Measurements from ENCODE around the gene SFXN2. TPM values are rescaled to one million over a fixed set of nuclear protein-coding genes. Genes with fewer than 3 reads are reported as not detected.

Gene SFXN2
- total RNA-seq, 1 donor from 2014 or later = 39.5 TPM

GRCh38 chr10:102769375-102770107 lies 55.1 kb downstream of the SFXN2 start:
- peaks cover 8% of the 10 kb centered on the region for H3K36me3 Mint-ChIP-seq (ENCODE audit: low read depth)
- intact Hi-C loops (cut with micrococcal nuclease) = loop anchor here (5.0 kb wide), 1 partner anchor 38 kb away; no protein-coding TSS in a partner anchor
- H3K4me3 Mint-ChIP-seq = no peak overlapping the region
- H3K9me3 Mint-ChIP-seq = no peaks in the 10 kb centered on the region
- no peak for DNase-seq (ENCODE audit: low spot score)
- peaks cover 57% of the 10 kb centered on the region for H3K4me1 Mint-ChIP-seq (ENCODE audit: low read depth)
- H3K27me3 Mint-ChIP-seq (ENCODE audit: insufficient read depth) = no peaks in the 10 kb centered on the region
- H3K27ac Mint-ChIP-seq = peak overlapping the region; percentile 45

- Mint-ChIP-seq H3K27me3 (ENCODE audit: insufficient read depth) (no peaks in the 10 kb centered on the region), H3K4me3 (no peak overlapping the region), H3K4me1 (ENCODE audit: low read depth) (peaks cover 59% of the 10 kb centered on the region), H3K9me3 (no peaks in the 10 kb centered on the region), H3K27ac (peak overlapping the region; percentile 45), H3K36me3 (ENCODE audit: low read depth) (peaks cover 10% of the 10 kb centered on the region)
- intact Hi-C loops (cut with micrococcal nuclease) = no loop called here
- DNase-seq (ENCODE audit: low spot score) = no peak
Observed at GRCh38 chr10:102770108-102770482, 55.7 kb downstream of the SFXN2 start.

DNA sequence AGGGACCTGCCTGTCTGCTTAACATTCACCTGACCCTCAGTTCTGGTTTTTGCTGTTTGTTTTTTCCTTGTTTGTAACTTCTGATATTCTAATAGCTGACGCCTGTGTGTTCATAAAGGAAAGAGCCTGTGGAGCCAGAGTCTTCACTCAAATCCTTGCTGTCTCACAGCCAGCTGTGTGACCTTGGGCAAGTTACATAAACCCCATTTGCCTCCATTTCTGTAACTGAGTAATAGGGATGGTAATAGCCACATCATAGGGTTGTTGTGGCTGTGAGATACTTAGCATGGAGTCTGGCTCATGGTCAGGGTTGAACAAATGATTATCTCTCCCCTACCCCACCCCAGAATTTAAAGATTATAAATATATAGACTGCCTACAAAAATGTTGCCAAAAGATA lies 56.4 kb downstream of the SFXN2 start:
- Mint-ChIP-seq H3K27me3 (ENCODE audit: insufficient read depth) (no peaks in the 10 kb centered on the region), H3K9me3 (no peaks in the 10 kb centered on the region), H3K27ac (no peak overlapping the region), H3K36me3 (ENCODE audit: low read depth) (peaks cover 6% of the 10 kb centered on the region), H3K4me3 (no peak overlapping the region), H3K4me1 (ENCODE audit: low read depth) (peaks cover 66% of the 10 kb centered on the region)
- no peak for DNase-seq (ENCODE audit: low spot score)
- intact Hi-C loops (cut with micrococcal nuclease) = no loop called here

GRCh38 chr10:102773320-102773719 lies 58.9 kb downstream of the SFXN2 start:
- Mint-ChIP-seq H3K27me3 (ENCODE audit: insufficient read depth) (no peaks in the 10 kb centered on the region), H3K9me3 (no peaks in the 10 kb centered on the region), H3K4me3 (no peak overlapping the region), H3K27ac (no peak overlapping the region), H3K36me3 (ENCODE audit: low read depth) (peaks cover 5% of the 10 kb centered on the region), H3K4me1 (ENCODE audit: low read depth) (peaks cover 68% of the 10 kb centered on the region)
- DNase-seq (ENCODE audit: low spot score) = no peak
- intact Hi-C loops (cut with micrococcal nuclease) = no loop called here

DNA sequence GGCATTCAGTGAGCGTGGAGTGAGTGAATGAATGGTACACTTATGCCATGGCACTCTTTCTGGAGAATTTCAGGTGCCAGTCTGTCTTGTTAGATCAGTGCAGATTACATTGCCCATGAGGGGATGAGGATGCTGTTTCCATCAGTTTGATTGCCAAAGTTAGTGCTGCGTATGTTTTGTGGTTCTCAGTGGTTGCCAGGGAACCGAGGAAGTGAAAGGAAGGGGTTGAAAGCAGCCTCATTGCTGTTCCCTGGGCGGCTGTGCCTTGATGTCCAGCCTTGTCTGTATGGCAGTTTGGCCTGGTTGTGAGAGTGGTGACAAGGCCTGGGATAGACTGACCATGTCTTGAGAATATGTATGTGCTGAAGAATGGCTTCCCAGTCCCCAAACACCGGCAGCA lies 59.5 kb downstream of the SFXN2 start:
- intact Hi-C loops (cut with micrococcal nuclease) = loop anchor here (2.0 kb wide), 1 partner anchor 31 kb away; the partner anchor contains the start of gene WBP1L
- DNase-seq (ENCODE audit: low spot score) = peak; percentile 11
- no peaks in the 10 kb centered on the region for H3K9me3 Mint-ChIP-seq
- H3K4me3 Mint-ChIP-seq = no peak overlapping the region
- peaks cover 70% of the 10 kb centered on the region for H3K4me1 Mint-ChIP-seq (ENCODE audit: low read depth)
- H3K27ac Mint-ChIP-seq = peak overlapping the region; percentile 49
- peaks cover 5% of the 10 kb centered on the region for H3K36me3 Mint-ChIP-seq (ENCODE audit: low read depth)
- H3K27me3 Mint-ChIP-seq (ENCODE audit: insufficient read depth) = no peaks in the 10 kb centered on the region

GRCh38 chr10:102775201-102775934 lies 60.9 kb downstream of the SFXN2 start:
- intact Hi-C loops (cut with micrococcal nuclease) = loop anchor here (2.0 kb wide), 1 partner anchor 33 kb away; the partner anchor contains the start of gene WBP1L
- H3K36me3 Mint-ChIP-seq (ENCODE audit: low read depth) = peaks cover 11% of the 10 kb centered on the region
- H3K27ac Mint-ChIP-seq = peak overlapping the region; percentile 20
- H3K27me3 Mint-ChIP-seq (ENCODE audit: insufficient read depth) = no peaks in the 10 kb centered on the region
- no peak overlapping the region for H3K4me3 Mint-ChIP-seq
- DNase-seq (ENCODE audit: low spot score) = no peak
- H3K4me1 Mint-ChIP-seq (ENCODE audit: low read depth) = peaks cover 56% of the 10 kb centered on the region
- H3K9me3 Mint-ChIP-seq = no peaks in the 10 kb centered on the region

- intact Hi-C loops (cut with micrococcal nuclease) = loop anchor here (2.0 kb wide), 2 partner anchors 27 to 33 kb away; partner anchors contain the start of gene WBP1L
- Mint-ChIP-seq H3K4me3 (peak overlapping the region; percentile 19), H3K9me3 (no peaks in the 10 kb centered on the region), H3K27ac (peak overlapping the region; percentile 20), H3K27me3 (ENCODE audit: insufficient read depth) (no peaks in the 10 kb centered on the region), H3K36me3 (ENCODE audit: low read depth) (peaks cover 15% of the 10 kb centered on the region), H3K4me1 (ENCODE audit: low read depth) (peaks cover 57% of the 10 kb centered on the region)
- DNase-seq (ENCODE audit: low spot score) = no peak
Observed at GRCh38 chr10:102775935-102776669, 61.7 kb downstream of the SFXN2 start.

DNA sequence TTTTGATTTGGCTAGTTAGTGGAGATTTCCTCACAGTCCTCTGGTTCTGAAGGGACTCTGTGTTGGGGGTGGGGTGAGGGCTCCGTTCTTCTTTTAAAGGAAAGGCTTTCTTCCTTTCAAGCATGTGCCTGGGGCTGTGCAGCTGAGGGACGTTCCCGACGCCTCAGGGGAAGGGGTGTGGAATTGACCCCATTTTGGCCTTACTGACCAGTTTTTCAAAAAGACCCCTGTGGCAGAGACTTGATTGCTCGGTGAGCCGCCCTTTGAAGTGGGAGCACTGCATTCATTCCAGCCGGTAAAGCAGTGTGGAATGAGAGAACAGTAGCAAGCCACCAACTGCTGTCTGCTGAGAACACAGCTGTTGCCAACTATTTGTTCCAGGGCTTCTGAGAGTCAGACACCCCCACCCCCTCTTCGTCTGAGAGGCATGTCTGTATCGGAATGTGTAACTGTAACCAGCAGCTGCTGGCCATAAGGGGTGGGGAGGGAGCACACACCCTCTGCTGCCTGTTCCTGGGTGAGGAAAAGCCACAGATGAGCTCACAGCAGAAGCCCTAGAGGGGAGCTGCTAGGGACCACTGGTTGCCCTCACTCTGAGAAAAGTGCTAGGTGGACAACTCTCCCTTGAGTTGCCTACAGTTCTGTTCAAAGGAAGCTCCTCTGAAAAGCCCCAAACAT lies 62.5 kb downstream of the SFXN2 start:
- Mint-ChIP-seq H3K27ac (no peak overlapping the region), H3K27me3 (ENCODE audit: insufficient read depth) (no peaks in the 10 kb centered on the region), H3K4me1 (ENCODE audit: low read depth) (peaks cover 55% of the 10 kb centered on the region), H3K36me3 (ENCODE audit: low read depth) (peaks cover 15% of the 10 kb centered on the region), H3K9me3 (no peaks in the 10 kb centered on the region), H3K4me3 (no peak overlapping the region)
- no peak for DNase-seq (ENCODE audit: low spot score)
- intact Hi-C loops (cut with micrococcal nuclease) = loop anchor here (2.0 kb wide), 1 partner anchor 26 kb away; no protein-coding TSS in a partner anchor

DNA sequence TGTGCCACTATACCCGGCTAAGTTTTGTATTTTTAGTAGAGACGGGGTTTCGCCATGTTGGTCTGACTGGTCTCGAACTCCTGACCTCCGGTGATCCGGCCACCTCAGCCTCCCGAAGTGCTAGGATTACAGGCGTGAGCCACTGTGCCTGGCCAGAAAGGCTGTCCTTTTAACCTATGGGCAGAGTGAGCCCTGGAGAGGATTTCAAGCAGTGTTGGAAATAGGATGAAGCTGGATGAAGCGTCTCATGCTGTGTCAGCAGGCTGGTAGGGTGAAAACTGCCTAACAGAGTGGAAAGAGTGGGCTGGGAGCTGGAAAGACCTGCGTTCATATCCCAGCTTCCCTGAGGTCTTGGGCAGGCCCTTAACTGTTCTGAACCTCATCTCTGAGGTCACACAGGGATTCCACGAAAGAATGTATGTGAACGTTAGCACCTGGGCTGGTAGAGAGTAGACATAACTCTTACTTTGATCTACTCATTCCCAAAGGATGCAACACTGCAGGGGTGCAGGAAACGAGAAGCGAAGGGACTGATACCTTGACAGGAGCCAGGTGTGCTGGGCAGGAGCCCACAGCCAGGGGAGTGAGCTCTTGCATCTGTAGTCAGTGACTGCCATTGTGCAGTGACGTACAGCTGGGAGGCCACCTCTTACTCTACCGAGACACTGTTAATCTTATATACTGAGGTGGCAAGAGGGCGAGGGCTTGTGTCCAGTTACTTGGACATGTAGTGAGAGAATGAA lies 63.4 kb downstream of the SFXN2 start:
- no peak overlapping the region for H3K27ac Mint-ChIP-seq

GRCh38 chr10:102778781-102779180 lies 64.3 kb downstream of the SFXN2 start:
- H3K9me3 Mint-ChIP-seq = no peaks in the 10 kb centered on the region
- DNase-seq (ENCODE audit: low spot score) = no peak
- H3K27ac Mint-ChIP-seq = no peak overlapping the region
- no peak overlapping the region for H3K4me3 Mint-ChIP-seq
- peaks cover 15% of the 10 kb centered on the region for H3K36me3 Mint-ChIP-seq (ENCODE audit: low read depth)
- H3K4me1 Mint-ChIP-seq (ENCODE audit: low read depth) = peaks cover 50% of the 10 kb centered on the region
- intact Hi-C loops (cut with micrococcal nuclease) = no loop called here
- H3K27me3 Mint-ChIP-seq (ENCODE audit: insufficient read depth) = no peaks in the 10 kb centered on the region

More for the DNA sequence above, 63.4 kb downstream of the SFXN2 start:
- Mint-ChIP-seq H3K9me3 (no peaks in the 10 kb centered on the region), H3K4me3 (no peak overlapping the region), H3K27me3 (ENCODE audit: insufficient read depth) (no peaks in the 10 kb centered on the region), H3K4me1 (ENCODE audit: low read depth) (peaks cover 52% of the 10 kb centered on the region), H3K36me3 (ENCODE audit: low read depth) (peaks cover 15% of the 10 kb centered on the region)
- intact Hi-C loops (cut with micrococcal nuclease) = loop anchor here (2.0 kb wide), 1 partner anchor 25 kb away; no protein-coding TSS in a partner anchor
- DNase-seq (ENCODE audit: low spot score) = no peak

DNA sequence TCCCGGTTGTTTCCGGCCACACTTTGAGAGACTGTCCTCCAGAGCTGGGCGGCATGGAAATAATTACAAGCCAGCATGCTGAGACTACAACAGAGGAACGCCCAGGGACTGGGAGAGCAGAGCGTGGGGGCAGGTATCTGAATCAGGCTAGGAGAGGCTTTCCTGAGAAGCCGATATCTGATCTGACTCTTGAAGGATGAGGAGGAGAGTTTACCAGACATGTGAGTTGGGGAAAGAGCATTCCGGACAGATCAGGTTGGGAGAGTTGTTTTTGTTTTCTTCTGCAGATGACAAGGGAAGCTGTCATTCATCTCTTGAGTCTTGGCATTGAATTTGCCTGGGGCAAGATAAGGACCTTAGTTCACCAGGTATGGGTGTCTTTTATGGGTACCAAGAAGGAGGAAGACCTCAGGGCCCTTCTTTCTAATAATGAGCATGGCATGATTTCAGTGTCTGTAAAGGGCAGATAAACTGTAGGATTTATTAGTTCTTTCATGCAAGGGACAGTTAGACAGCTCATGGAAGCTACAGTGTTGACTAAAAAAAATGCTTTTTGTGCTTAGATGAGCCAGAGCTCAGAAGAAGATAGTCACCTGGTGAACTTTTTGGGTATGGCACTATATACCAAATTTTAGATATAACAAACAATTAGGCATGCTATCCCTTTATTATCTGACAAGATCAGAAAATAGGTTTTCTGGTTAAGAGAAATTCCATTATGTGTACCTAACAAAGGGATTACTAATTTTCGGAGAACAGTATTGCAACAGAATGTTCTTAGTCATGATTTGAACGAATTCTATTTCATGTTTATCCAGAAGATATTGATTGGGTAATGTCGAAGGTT lies 65.5 kb downstream of the SFXN2 start:
- H3K27ac Mint-ChIP-seq = no peak overlapping the region
- H3K36me3 Mint-ChIP-seq (ENCODE audit: low read depth) = peaks cover 12% of the 10 kb centered on the region
- DNase-seq (ENCODE audit: low spot score) = no peak
- no peaks in the 10 kb centered on the region for H3K27me3 Mint-ChIP-seq (ENCODE audit: insufficient read depth)
- H3K4me3 Mint-ChIP-seq = no peak overlapping the region
- no peaks in the 10 kb centered on the region for H3K9me3 Mint-ChIP-seq
- intact Hi-C loops (cut with micrococcal nuclease) = no loop called here
- peaks cover 42% of the 10 kb centered on the region for H3K4me1 Mint-ChIP-seq (ENCODE audit: low read depth)
